Measurements from ENCODE around the gene MYH7. TPM values are rescaled to one million over a fixed set of nuclear protein-coding genes. Genes with fewer than 3 reads are reported as not detected.
A peak's percentile ranks its signal among the peaks of the same experiment; 100 is the strongest.
"Not testable (repeated sequence)": the region's sequence is repeated elsewhere in the genome, so short reads cannot be mapped to it uniquely, and the experiment has no call there.

MYH7 gene
- under 1 TPM; 0.19 to 0.53 (median 0.35) TPM for polyA plus RNA-seq (ENCODE audit: insufficient read length in 3 of 3)
- long read RNA-seq, donor 1 = 0 reads
- long read RNA-seq, donor 2 = 0 reads
- long read RNA-seq, donor 3 = 0 reads
- long read RNA-seq, donor 4 = 0 reads
- long read RNA-seq, donor 5 = 0 reads
- long read RNA-seq, donor 6 = 0 reads
- long read RNA-seq, donor 7 = 0 reads
- long read RNA-seq, donor 8 = 0 reads
- long read RNA-seq, donor 9 = 0 reads
- long read RNA-seq, donor 10 = 0 reads
- long read RNA-seq, donor 11 = 0 reads
- long read RNA-seq, donor 12 = 0 reads
- long read RNA-seq, donor 13 = 0 reads
- long read RNA-seq, donor 14 = 0 reads
- long read RNA-seq, donor 15 = 0 reads
- long read RNA-seq, donor 16 = 0 reads

DNA sequence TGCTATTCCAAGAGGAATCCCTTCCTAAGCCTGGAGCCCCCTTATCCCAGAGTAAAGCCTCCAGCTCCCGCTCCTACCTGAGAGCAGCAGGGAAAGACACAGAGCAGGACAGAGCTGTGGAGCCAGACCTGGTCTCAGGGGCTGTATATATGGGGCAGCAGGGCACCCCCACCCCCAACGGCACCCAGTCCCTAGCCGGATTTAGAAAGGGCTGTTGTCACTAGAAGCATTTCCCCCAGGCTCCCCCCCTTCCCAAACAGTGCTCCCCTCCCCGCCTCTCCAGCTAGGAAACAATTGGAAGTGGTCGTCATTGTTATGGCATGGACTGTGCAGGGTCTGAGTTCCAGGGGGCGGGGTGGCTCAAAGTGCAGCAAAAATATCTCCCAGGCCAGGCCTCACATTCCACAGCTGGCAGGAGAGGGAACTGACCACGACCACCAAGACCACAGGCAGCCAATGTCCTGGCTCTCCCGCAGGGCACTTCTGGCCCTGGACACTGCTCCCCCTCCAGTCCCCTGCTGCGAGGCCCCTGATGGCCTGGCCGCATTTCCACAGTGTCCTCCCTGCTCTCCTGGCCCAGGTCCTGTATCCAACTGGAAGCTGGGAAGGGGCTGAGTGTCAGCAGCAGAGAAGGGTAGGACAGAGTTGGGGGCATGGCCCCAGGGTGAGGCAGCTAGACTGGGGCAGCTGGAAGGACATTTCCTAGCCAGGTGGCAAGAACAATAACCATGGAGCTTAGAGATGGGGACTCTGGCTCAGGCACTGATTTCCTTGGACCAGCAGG lies at the start of gene MYH7:
MYH7 (minus strand) TSS at position 118 of the 784 bp plus-strand sequence. CDS start 1,928 bp downstream, outside the sequence.
- DNase-seq (ENCODE audit: extremely low read depth in 1 of 11, low read depth in 9 of 11, low spot score in 4 of 11) = no peak

DNA sequence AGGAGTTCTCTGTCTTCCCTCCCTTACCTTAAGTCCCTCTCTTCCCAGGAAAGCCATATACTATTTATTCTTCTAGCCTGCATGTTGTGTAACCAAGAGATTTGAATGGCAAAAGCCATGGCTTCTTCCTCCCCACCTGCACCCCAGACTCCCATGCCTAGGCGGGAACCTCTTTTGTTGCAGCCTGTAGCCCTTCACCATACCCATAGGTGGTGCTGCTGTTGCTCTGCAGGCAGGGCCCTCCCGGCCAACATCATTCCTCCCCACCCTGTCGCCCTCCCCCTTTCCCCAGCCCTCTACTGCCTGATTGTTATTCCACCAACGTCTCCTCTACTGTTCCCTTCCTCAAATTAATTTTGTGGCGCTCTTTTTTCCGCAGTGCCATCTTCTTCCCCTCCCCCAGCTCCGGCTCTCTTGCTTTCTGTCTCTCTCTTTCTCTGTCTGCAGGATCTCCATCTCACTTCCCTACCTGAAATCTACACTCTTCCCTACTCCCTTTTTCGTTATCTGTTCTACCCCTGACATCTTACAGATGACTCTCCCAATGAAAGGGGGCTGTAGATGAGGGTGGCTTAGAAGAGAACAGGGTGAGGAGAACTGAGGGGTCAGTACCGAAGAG lies 47.9 kb upstream of the MYH7 start:
- DNase-seq (ENCODE audit: extremely low read depth in 1 of 11, low read depth in 9 of 11, low spot score in 4 of 11) = no peak

DNA sequence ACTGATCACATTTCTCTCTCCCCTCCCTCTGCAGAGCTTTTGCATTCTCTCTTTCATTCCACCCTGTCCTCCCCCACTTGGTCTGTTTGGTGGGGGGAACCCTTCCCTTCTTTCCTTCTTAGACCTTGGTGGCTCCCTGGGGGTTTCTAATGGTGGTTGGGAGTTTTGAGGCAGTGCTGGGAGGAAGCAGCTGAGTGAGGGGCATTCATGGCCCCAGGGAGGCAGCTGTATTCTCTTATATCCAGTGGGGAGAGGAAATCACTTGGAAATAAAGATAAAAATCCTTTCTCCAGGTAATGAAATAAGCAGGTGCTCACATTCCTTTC lies 47.3 kb upstream of the MYH7 start:
- DNase-seq (ENCODE audit: extremely low read depth in 1 of 11, low read depth in 9 of 11, low spot score in 4 of 11) = no peak

DNA sequence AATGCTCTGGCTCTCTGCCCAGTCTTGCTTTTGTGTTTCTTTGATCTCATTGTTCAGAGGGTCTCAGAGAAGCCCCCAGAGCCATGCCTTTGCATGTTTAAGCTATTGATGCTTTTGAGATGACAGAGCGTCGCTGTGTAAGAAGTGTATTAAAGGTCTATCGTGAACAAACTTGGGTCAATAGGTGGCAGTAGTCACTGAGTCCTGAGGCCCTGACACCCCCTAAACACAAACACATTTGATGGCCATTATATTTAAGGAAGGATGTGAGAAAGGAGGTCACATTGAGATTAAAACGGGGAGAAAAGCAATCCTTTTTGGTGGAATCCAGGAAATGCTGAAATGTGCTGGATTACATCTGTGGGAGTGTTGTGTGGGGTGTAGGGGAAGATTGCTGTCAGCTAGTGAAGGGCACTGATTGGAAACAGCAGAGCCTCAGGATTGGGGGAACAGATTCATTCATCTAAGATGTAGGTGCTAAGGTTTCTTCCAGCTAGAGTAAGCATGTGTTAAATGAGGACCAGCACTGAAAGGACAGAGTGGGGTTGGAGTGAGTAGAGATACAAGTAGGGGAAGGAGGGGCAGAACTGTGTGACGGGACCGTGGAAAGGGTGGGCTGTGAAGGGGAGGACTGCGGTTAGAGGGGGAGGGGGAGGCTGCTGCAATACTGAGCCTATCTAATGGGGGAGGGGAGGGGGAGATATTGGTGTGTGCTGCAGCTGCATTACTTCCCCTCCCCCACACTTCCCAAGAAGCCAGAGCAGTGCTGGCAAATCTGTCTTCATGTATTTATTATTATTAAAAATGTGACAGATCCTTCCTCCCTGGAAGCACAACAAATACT lies 46.7 kb upstream of the MYH7 start:
- DNase-seq (ENCODE audit: extremely low read depth in 1 of 11, low read depth in 9 of 11, low spot score in 4 of 11) = no peak

DNA sequence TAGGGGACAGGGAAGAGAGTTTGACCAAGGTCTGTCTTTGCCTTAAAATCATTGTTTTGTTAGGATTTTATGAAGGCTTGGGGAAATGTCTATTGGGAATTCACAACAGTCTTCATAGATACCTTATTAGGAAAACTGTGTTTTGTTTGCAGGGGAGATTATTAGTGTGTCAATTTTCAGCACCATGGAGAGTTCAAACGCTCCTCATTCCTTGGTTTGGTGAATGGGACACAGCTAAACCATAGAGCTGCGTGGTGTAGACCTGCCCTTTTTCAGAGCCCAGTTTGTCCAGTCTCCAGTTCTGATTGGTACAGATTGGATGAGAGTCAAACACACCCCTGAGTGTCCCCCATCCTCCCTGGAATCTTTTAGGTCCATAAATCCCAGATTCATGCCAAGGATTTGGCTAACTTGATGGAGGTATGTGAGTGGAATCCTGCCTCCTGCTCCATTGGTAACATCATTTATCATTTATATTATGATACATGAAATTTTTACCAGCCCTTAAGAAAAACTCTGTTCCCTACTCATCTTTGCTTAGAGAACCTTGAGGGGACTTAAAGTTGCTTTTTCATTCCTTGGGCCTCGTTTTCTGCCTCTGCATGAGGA lies 46.0 kb upstream of the MYH7 start:
- peak in 3 of 11 donors; percentile 16 to 50 (median 23) for DNase-seq (ENCODE audit: extremely low read depth in 1 of 11, low read depth in 9 of 11, low spot score in 4 of 11)

DNA sequence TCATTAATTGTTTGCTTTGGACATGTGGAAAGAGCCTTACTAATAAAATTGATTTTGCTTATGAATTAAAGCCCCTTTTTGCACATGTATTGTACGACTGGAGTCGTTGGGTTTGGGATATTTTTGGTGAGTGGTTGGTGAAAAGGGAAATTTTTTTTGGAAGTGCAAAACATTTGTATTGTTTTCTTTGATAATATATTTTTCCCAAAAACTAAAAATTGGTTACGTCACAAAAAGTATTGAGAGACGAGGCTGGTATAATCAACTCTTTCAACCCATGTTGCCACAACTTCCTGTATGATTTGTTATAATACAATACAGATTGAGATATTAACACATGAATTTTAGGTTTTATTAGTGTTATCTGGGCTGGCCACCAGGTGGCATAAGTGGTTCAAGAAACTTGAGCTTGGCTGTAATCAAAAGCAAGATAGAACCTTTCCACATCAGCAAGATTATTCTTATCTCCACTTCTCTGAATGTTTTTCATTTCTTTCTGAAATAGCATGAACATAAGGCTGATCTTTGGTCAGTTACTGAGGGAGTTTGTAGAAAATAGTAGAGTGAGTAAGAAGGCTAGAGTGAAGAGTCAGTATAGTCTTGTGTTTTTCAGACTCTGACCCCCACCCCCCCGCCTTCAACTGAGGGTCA lies 42.8 kb upstream of the MYH7 start:
- peak in 7 of 11 donors; percentile 20 to 49 (median 39) for DNase-seq (ENCODE audit: extremely low read depth in 1 of 11, low read depth in 9 of 11, low spot score in 4 of 11)

DNA sequence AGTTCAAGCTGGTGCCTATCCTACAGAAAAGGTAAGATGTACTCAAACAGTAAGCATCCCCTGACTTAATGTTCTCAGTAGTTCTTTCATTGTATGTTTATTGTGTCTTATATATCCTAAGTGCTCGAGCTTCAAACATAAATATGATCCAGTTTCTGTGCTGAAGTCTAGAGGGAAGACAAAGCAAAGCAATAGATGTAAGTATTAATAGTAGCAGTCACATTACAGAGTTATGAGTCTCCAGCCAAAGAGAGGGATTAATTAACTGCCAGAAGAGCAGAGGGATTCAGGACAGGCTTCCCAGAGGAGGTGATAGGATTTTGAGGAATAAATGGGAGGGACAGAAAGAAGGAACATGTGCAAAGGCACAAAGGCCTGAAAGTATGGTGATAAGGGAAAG lies 35.5 kb upstream of the MYH7 start:
- DNase-seq (ENCODE audit: extremely low read depth in 1 of 11, low read depth in 9 of 11, low spot score in 4 of 11) = no peak

DNA sequence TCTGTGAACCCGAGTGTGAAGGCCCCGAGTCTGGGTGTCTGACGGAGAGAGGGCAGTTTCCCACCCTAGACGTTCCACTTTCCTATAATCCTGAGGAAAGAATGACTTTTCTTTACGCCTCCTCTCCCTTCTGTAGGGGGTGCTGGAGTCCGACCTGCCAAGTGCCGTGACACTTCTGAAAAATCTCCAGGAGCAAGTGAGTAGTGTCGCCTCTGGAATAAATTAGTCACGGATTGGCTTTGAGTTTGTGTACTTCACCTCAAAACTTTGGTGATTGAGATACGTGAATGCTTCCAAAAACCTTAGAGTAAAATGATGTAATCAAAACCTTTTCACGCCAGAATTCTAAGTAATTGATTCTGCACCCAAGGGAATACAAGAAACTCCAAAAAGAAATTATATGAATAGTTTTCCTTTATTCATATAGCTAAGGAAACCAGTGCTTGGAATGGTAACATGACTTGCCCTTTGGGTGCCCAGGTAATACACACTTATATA lies 34.5 kb upstream of the MYH7 start:
- DNase-seq (ENCODE audit: extremely low read depth in 1 of 11, low read depth in 9 of 11, low spot score in 4 of 11) = no peak

DNA sequence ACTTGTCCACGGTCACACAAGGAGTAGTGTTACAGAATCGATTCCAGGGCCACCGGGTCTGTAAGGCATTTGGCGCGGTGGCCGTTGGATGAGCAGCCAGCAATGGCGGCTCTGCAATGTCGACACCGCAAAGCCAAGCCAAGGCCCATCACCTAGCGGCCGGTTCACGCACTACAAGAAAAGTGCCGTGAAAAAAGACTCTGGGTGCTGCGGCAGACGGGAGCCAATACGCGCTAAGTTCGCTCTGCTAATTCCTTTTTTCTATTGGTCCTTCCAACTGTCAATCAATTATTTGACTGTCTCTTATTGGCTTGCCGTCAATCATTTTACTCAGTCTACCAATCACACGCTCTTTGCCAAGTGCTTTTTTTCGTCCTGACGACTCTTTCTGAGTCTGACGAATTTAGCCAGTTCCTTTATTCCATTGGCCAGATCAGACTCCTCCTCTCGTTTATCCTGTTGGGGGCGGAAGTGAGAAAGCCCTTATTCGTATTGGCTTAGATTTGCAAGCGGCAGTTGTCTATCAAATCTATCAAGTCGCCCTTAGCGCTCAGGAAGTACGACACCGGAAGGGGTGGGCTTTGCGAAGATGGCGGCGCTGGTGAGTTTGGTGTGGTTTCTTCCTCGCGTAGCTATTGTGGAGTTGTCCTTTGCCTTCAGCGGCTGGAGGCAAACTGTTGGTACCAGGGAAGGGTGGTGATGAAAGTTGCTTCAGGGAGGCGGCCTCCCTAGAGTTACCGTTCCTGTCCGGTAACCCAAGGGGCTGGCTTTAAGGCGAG lies 33.9 kb upstream of the MYH7 start, which contains the start of gene NGDN:
NGDN (plus strand) TSS at position 577 of the 779 bp plus-strand sequence; CDS start at position 590, 13 bp downstream.
- peak; percentile 98 to 100 (median 99) for DNase-seq (ENCODE audit: extremely low read depth in 1 of 11, low read depth in 9 of 11, low spot score in 4 of 11)

DNA sequence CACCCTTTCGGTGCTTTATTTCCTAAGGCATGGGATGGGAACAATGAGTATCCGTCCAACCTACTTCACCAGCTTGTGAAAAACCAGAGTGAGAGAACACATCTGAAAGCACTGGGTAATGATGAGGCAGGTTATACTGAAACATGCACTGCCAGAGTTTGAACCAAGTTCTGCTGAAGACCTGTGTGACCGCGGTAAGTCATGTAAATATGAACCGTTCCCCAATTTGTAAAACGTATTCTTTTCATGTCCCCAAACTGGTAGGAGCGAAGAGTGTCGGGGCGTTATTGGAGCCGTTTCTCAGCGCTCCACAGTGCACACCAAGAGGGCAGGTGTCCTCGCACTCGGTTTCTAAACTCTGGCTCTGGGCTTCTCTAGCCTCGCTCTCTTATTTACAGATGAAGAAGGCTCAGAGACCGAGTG lies 33.3 kb upstream of the MYH7 start:
- DNase-seq (ENCODE audit: extremely low read depth in 1 of 11, low read depth in 9 of 11, low spot score in 4 of 11) = no peak

DNA sequence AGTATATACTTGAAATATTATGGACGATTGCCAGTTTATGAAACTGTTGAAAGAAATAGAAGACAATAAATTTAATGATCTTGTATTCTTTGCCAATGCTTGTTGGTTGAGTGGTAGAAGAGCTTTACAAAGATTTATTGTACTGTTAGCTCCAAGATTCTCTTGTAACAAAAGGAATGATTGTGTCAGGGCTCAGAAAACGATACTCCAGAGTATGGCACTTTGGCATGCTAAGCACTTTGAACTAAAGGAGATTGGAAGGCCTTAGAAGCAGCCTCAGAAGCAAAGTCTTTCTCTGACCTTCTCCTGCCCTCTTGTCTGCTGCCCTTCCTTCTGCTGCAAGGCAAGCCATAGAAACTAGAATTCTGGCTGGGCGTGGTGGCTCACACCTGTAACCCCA lies 29.8 kb upstream of the MYH7 start:
- no peak for DNase-seq (ENCODE audit: extremely low read depth in 1 of 11, low read depth in 9 of 11, low spot score in 4 of 11)

DNA sequence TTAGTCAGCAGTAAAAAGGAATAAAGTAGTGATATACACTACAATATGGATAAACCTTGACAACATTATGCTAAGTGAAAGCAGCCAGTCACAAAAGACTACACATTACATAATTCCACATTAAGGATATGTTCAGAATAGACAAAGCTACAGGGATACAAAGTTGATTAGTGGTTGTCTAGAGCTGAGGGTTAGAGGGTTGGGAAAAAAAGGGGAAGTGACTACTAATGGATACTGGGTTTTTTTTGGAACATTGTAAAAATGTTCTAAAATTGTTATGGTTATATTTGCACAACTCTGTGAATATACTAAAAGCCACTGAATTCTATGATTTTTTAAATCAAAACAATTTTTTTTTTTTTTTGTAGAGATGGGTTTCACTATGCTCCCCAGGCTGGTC lies 29.2 kb upstream of the MYH7 start:
- no peak for DNase-seq (ENCODE audit: extremely low read depth in 1 of 11, low read depth in 9 of 11, low spot score in 4 of 11)

DNA sequence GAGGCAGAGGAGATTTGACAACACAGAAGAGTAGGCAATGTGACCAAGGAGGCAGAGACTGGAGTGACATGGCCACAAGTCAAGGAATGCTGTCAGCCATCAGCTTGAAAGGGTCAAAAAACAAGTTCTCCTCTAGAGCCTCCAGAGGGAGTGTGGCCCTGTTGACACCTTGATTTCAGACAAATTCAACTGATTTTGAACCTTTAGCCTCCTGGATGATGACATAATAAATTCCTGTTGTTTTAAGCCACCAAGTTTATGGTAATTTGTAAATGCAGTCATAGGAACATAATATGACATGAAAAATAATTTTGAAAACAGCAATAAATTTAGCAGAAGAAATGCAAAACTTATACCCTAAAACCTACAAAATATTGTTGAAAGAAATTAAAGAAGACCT lies 25.5 kb upstream of the MYH7 start:
- no peak for DNase-seq (ENCODE audit: extremely low read depth in 1 of 11, low read depth in 9 of 11, low spot score in 4 of 11)

DNA sequence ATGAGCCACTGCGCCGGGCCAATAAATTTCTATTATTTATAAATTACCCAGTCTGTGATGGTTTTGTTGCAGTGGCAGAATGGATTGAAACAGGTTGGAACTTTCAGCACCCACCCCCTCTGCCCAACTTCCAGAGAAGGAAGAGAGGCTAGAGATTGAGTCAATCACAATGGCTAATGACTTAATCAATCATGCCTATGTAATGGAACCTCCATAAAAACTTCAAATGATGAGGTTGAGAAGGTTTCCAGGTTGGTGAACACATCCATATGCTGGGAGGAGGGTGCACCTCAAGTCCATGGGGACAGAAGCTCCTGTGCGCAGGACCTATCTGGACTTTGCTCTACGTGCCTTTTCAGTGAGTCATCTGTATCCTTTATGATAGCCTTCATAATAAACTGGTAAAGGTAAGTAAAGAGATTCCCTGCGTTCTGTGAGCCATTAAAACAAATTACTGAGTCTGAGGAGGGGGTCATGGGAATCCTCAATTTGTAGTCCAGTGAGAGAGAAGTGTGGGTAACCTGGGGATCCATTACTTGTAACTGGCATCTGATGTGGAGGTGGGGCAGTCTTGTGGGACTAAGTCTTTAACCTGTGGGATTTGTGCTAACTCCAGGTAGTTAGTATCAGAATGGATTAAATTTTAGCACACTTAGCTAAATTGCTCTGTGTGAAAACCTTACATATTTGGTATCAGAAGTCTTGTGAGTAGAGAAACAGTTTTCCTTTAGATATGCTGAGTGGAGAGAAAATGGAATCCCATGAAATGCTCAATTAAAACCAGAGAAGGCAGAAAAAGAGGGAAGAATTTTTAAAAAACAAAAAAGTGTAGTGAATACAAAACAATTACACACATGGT lies 22.4 kb upstream of the MYH7 start:
- no peak for DNase-seq (ENCODE audit: extremely low read depth in 1 of 11, low read depth in 9 of 11, low spot score in 4 of 11)

DNA sequence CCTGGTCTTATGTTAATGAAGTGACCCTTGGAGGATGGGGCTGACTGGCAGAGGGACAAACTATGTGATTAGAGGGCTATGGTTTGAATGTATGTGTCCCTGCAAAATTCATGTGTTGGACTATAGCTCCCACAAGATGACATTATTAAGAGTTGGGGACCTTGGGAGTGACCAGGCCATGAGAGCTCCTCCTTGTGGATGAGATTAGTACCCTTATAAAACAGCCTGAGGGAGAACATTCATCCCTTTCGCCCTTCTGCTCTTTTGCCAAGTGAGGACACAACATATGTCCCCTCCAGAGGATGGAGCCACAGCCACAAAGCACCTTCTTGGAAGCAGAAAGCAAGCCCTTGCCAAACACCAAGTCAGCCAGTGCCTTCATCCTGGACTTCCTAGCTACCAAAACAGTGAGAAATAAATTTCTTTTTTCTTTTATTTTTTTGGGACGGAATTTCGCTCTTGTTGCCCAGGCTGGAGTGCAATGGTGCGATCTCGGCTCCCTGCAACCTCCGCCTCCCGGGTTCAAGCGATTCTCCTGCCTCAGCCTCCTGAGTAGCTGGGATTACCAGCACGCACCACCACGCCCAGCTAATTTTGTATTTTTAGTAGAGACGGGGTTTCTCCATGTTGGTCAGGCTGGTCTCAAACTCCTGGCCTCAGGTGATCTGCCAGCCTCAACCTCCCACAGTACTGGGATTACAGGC lies 21.6 kb upstream of the MYH7 start:
- not testable (repeated sequence) for DNase-seq (ENCODE audit: extremely low read depth in 1 of 11, low read depth in 9 of 11, low spot score in 4 of 11)

DNA sequence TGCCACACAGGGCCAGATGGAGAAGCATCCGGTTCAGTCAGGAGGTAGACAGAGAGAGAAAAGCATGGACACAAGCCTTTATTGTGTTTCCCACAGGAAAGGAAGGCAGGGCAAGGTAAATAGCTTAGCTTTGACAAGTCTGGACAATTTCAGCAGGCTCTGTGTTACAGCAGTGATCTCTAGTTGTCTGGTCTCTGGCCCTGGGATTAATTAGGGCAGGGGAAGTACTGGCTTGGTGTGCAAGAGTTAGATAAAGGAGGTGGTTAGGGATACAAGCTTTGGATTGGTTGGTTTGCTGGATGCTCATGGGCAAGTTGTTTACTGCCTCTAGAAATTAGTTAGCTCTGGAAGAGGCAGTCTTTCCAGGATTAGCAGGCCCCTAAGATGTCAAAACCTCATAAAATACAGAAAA lies 19.0 kb upstream of the MYH7 start:
- DNase-seq (ENCODE audit: extremely low read depth in 1 of 11, low read depth in 9 of 11, low spot score in 4 of 11) = no peak
